HG03135 (cell line): ENCODE data around the gene TEAD4.
"Not testable (repeated sequence)": the region's sequence is repeated elsewhere in the genome, so short reads cannot be mapped to it uniquely, and the experiment has no call there.

Source experiments
- ATAC-seq: cut with Tn5 transposase; IDR thresholded peaks from one replicate; pipeline ENCODE4 v1.9.1; 2021; ENCODE audit warnings: mild to moderate bottlenecking, moderate library complexity; ENCODE audit not compliant: unreplicated experiment

The TEAD4 gene

GRCh38 chr12:3045494-3045893, 86.3 kb downstream of the TEAD4 start:
- no peak for ATAC-seq

GRCh38 chr12:3045989-3046388, 86.8 kb downstream of the TEAD4 start:
- ATAC-seq: no peak

- ATAC-seq: no peak
Measured at GRCh38 chr12:3046441-3047200, 87.4 kb downstream of the TEAD4 start.

GRCh38 chr12:3047961-3048360, 88.8 kb downstream of the TEAD4 start:
- ATAC-seq: no peak

GRCh38 chr12:3048540-3048939, 89.3 kb downstream of the TEAD4 start:
- ATAC-seq: no peak

- no peak for ATAC-seq
Measured at GRCh38 chr12:3049176-3049575, 90.0 kb downstream of the TEAD4 start.

- no peak for ATAC-seq
Measured at GRCh38 chr12:3049611-3050249, 90.5 kb downstream of the TEAD4 start.

- no peak for ATAC-seq
Measured at GRCh38 chr12:3054374-3054773, 95.2 kb downstream of the TEAD4 start.

- no peak for ATAC-seq
Measured at GRCh38 chr12:3055026-3055703, 96.0 kb downstream of the TEAD4 start.

GRCh38 chr12:3055704-3056467, 96.7 kb downstream of the TEAD4 start:
- ATAC-seq: no peak

GRCh38 chr12:3061059-3061458, 101.9 kb downstream of the TEAD4 start:
- ATAC-seq: no peak

- no peak for ATAC-seq
Measured at GRCh38 chr12:3061501-3062215, 102.5 kb downstream of the TEAD4 start.

GRCh38 chr12:3065300-3065699, 106.1 kb downstream of the TEAD4 start:
- ATAC-seq: no peak

GRCh38 chr12:3065846-3066245, 106.6 kb downstream of the TEAD4 start:
- ATAC-seq: not testable (repeated sequence)

GRCh38 chr12:3069714-3070113, 110.5 kb downstream of the TEAD4 start:
- no peak for ATAC-seq

GRCh38 chr12:3071107-3071506, 111.9 kb downstream of the TEAD4 start:
- ATAC-seq: no peak

GRCh38 chr12:3071710-3072109, 112.5 kb downstream of the TEAD4 start:
- no peak for ATAC-seq

GRCh38 chr12:3073438-3074250, 114.4 kb downstream of the TEAD4 start:
- ATAC-seq: no peak

- ATAC-seq: no peak
Measured at GRCh38 chr12:3075315-3075714, 116.1 kb downstream of the TEAD4 start.
